Measurements from ENCODE around the gene DDX24.

The DDX24 gene

DNA sequence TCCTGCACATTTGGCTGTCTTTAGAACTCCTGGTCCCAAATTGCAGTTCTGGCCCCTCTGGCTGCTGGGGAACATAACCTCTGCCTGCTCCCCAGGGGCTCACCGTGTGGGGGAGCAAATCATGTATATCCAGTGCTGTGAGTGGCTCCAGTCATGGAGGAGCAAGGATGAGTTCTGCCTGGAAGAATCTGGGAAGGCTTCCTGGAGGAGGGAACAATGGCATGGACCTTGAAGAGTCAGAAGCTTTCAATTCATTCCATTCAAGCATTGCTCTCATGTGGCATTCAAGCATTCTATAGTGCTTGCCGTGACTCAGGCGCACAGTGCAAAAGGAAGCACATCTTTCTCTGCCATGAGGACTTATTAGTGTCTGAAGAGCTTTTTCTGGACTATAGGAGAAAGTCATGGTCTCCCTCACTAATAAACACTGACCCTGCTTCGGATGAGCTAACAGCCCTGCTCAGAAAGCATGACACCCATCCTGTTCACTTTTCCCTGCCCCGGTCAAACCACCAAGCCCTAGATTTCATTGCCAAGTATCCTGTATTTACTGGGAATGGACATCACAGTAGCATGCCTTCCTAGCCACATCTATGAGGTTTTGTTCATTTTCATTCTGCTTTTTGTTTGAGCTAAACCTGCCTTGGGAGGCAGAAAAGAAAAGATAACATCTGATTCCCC is 33.0 kb upstream of the DDX24 start:
- no peak for TF ChIP-seq CTCF (IDR thresholded peaks at IDR 0.05; ENCODE audit: borderline replicate concordance, insufficient read depth, low read depth, low read length)
- no peak overlapping the region for H3K4me3 ChIP-seq (ENCODE audit: low read depth, low read length)

GRCh38 chr14:94113490-94113889 is 32.5 kb upstream of the DDX24 start:
- no peak for TF ChIP-seq CTCF (IDR thresholded peaks at IDR 0.05; ENCODE audit: borderline replicate concordance, insufficient read depth, low read depth, low read length)
- no peak overlapping the region for H3K4me3 ChIP-seq (ENCODE audit: low read depth, low read length)

DNA sequence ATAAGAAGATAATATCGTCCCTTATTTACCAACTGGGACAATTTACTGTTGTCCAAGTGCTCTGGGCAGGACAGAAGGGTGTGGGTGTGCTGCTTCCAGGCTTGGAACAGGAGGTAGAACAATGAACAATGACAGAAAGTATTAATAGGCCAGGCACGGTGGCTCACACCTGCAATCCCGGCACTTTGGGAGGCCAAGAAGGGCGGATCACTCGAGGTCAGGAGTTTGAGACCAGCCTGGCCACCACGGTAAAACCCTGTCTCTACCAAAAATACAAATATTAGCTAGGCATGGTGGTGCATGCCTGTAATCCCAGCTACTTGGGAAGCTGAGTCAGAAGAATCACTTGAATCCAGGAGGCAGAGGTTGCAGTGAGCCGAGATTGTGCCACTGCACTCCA is 32.1 kb upstream of the DDX24 start:
- no peak for TF ChIP-seq CTCF (IDR thresholded peaks at IDR 0.05; ENCODE audit: borderline replicate concordance, insufficient read depth, low read depth, low read length)

GRCh38 chr14:94112513-94113063 is 31.6 kb upstream of the DDX24 start:
- TF ChIP-seq CTCF (IDR thresholded peaks at IDR 0.05; ENCODE audit: borderline replicate concordance, insufficient read depth, low read depth, low read length) = no peak
- no peak overlapping the region for H3K4me3 ChIP-seq (ENCODE audit: low read depth, low read length)

More for the DNA sequence above, 32.1 kb upstream of the DDX24 start:
- no peak overlapping the region for H3K4me3 ChIP-seq (ENCODE audit: low read depth, low read length)

DNA sequence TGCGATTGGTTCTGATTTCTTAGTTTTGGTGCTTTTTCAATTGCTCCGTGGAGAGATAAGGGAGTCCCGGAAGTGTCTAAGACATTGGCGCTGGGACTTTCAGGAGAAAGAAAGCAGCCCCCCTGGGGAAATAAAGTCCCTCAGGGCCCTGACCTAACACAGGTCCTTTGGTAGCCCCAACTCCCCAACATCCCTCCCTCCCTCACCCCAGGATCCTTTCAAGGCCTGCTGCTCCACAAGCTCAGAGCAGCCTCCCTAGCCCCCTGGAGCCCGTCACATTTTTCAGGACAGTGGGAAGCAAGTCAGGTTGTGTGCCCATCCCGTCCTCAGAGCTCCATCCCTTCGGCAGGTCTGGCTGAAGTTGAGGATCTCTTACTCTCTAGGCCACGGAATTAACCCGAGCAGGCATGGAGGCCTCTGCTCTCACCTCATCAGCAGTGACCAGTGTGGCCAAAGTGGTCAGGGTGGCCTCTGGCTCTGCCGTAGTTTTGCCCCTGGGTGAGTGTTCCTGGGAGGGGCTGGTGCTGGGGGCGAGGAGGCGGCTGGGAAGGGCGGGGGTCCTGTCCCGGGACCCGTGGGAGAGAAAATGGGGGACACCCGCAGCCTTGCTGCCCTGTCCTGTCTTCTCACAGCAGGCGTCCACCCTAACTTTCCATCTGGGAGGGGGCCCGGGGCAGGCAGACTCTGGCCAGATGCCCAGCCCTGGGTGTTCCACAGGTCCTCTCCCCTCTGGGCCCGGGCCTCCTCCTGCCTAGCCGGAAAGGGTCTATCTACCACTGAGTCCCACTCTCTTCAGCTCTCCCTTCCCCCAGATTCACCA is 30.5 kb upstream of the DDX24 start:
- TF ChIP-seq CTCF (IDR thresholded peaks at IDR 0.05; ENCODE audit: borderline replicate concordance, insufficient read depth, low read depth, low read length) = no peak
- H3K4me3 ChIP-seq (ENCODE audit: low read depth, low read length) = no peak overlapping the region

- no peak within 1 kb of the TSS for H3K4me3 ChIP-seq (ENCODE audit: low read depth, low read length)
- no peak for TF ChIP-seq CTCF (IDR thresholded peaks at IDR 0.05; ENCODE audit: borderline replicate concordance, insufficient read depth, low read depth, low read length)
Observed at GRCh38 chr14:94110552-94111181, 29.7 kb upstream of the DDX24 start, which contains the start of gene IFI27. Gene IFI27 (plus strand): TSS chr14:94110736.
